Left ventricle myocardium inferior (tissue), 1 donor: ENCODE results near the gene PAX5. TPM values are rescaled to one million over a fixed set of nuclear protein-coding genes. Genes with fewer than 3 reads are reported as not detected.

Source experiments
- DNase-seq: peaks from one replicate; pipeline ENCODE4 v3.0.0-alpha.2; 2020
- H3K27ac ChIP-seq: fragments of 200-600 bp; replicated peaks from 2 replicates; pipeline ENCODE4 v1.8.0; 2021
- H3K27me3 ChIP-seq: fragments of 200-600 bp; 2 replicates; pipeline ENCODE4 v1.8.0; 2021; ENCODE audit warnings: low read depth
- H3K36me3 ChIP-seq: fragments of 200-600 bp; 2 replicates; pipeline ENCODE4 v1.8.0; 2021
- H3K4me1 ChIP-seq: fragments of 200-600 bp; 2 replicates; pipeline ENCODE4 v1.8.0; 2021
- H3K4me3 ChIP-seq: fragments of 200-600 bp; 2 replicates; pipeline ENCODE4 v1.8.0; 2021; ENCODE audit warnings: mild to moderate bottlenecking, moderate library complexity
- H3K9me3 ChIP-seq: fragments of 200-600 bp; replicated peaks from 2 replicates; pipeline ENCODE4 v1.8.0; 2021
- CTCF ChIP-seq: fragments of 200-600 bp; IDR thresholded peaks from 2 replicates; pipeline ENCODE4 v1.8.0; 2021; ENCODE audit warnings: antibody characterized with exemption, mild to moderate bottlenecking, borderline replicate concordance
- intact Hi-C: fragments of 100-400 bp; cut with micrococcal nuclease; formaldehyde crosslinking; loops from one replicate; pipeline ENCODE4 v1.11.0; 2022
- total RNA-seq: library from RNA; stranded (reverse); fragmentation: NEBNext Ultra II Directional; extraction: Animal tissue kit (Norgen Biotek cat#: 25700); gene quantifications from one replicate; pipeline ENCODE4 v1.2.1, GENCODE V29; 2021
- donor health status: DM: no; HTN: yes; CAD: no; lungs with severe emphysema.

Gene PAX5
- total RNA-seq, 1 donor from 2014 or later, result not detected

DNA sequence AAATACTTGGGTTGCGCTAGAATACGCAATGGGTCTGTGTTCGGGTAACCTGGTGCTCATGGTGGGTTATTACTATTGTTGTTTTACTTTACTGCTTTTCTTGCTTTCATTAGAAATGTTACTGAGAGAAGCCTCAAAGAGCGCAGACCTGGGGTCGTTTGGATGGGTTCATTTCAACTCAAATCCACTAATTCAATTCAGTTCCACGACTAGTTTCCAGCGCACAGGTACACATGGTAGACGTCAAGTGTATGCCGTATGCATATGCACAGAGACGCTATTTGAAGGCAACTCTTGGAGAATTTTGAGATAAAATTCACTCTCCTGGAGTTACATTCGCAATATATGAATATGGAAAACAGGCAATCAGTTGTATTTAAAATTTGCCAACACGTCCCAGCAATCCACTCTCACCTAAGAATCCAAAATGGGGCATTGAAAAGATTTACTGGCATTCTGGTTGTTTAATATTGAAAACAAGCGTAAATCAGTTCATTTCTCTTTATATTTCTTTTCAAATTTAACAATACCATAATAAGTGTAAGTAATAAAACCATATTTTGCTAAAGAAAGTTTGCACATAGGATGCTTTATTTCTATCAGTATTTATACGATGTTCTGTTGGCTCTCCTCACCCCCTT, 4.4 kb upstream of the PAX5 start:
- Histone ChIP-seq H3K36me3 (no peaks in the 10 kb centered on the region), H3K27ac (no peak overlapping the region), H3K27me3 (peaks cover 100% of the 10 kb centered on the region), H3K4me1 (peaks cover 46% of the 10 kb centered on the region), H3K9me3 (no peaks in the 10 kb centered on the region), H3K4me3 (peak overlapping the region; percentile 68)
- no peak for DNase-seq
- intact Hi-C loops, result no loop called here
- no peak for TF ChIP-seq CTCF

DNA sequence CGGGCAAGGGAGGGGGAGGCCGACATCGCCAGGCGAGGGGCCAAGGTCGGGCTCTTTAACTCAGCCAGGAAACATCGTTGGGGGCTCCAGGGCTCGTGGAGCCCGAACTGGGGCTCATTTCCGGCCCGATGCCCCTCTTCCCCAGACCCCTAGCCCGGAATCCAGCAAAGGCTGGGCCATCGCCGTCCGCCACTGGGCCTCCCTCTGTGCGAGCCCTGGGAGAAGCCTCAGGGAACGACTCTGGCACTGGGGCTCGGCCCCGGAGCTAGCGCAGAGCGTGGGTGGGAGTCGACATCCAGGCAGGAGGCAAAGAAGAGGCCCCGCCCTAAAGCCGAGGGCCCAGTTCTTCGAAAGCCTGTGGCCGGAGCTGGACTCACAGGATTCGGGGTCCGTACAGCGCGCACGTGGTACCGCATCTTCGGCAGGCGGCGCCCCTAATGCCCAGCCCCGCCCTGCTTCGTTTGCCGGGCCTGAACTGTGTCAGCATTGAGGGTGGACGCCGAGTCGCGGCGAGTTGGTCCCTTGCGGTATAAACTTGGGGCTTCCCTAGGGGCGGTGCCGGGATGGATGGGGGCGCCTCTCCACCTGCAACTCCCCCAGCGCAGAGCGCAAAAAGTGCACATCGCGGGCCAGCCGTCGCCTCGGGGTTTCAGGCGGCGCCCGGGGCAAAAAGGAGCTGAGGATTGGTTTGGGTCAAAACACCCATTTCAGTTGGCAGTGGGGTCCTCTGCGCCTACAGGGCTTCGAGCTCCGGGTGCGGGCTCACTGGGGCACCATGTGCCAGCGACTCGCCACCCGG, 3.6 kb upstream of the PAX5 start:
- no peak for TF ChIP-seq CTCF
- DNase-seq, result no peak
- intact Hi-C loops, result no loop called here
- no peaks in the 10 kb centered on the region for H3K36me3 ChIP-seq
- peak overlapping the region; percentile 68 for H3K4me3 ChIP-seq
- no peak overlapping the region for H3K27ac ChIP-seq
- H3K4me1 ChIP-seq, result peaks cover 46% of the 10 kb centered on the region
- H3K9me3 ChIP-seq, result no peaks in the 10 kb centered on the region
- H3K27me3 ChIP-seq, result peaks cover 100% of the 10 kb centered on the region

DNA sequence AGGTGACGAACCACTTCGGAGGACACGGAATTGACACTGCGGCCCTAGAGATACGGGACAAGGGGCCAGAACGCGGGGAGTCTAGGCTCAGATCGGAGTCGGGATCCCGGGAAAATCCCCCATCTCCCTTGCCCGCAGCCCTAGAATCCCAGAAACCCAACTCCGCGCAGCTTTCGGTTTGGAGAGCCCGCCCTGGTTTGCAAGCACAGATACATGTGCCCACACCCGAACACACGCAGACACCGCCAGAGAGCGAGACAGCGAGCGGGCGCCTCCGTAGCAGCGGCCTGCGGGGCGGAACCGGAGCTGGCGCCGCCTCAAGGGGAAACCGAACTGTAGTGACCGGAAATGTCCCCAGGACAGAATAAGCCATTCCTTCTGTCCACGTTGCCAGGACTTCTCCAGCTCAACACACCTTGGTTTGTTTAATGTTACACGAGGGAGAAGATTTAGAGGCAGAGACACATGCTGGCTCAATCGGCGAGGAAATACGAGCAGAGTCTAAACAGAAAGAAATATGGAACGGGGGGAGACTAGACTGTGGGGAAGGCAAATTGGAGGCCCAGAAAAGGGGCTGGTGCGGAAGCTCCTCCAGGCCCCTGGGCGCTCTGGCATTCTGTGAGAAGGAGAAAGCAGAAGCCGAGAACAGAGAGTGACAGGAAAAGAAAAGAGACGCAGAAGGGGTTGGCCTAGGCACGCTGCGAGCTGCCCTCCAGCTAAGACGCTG, 2.9 kb upstream of the PAX5 start:
- no peak for DNase-seq
- peaks cover 46% of the 10 kb centered on the region for H3K4me1 ChIP-seq
- no peak overlapping the region for H3K27ac ChIP-seq
- H3K4me3 ChIP-seq, result peak overlapping the region; percentile 68
- H3K36me3 ChIP-seq, result no peaks in the 10 kb centered on the region
- H3K9me3 ChIP-seq, result no peaks in the 10 kb centered on the region
- intact Hi-C loops, result no loop called here
- H3K27me3 ChIP-seq, result peaks cover 100% of the 10 kb centered on the region
- no peak for TF ChIP-seq CTCF

GRCh38 chr9:37036371-37036775, 2.3 kb upstream of the PAX5 start:
- TF ChIP-seq CTCF, result no peak
- intact Hi-C loops, result no loop called here
- no peak for DNase-seq
- H3K27me3 ChIP-seq, result peaks cover 100% of the 10 kb centered on the region
- H3K4me3 ChIP-seq, result peak overlapping the region; percentile 68
- H3K9me3 ChIP-seq, result no peaks in the 10 kb centered on the region
- no peak overlapping the region for H3K27ac ChIP-seq
- no peaks in the 10 kb centered on the region for H3K36me3 ChIP-seq
- peaks cover 46% of the 10 kb centered on the region for H3K4me1 ChIP-seq

GRCh38 chr9:37035648-37036370, 1.7 kb upstream of the PAX5 start:
- H3K36me3 ChIP-seq, result no peaks in the 10 kb centered on the region
- intact Hi-C loops, result no loop called here
- H3K27ac ChIP-seq, result no peak overlapping the region
- H3K4me3 ChIP-seq, result peak overlapping the region; percentile 68
- peaks cover 46% of the 10 kb centered on the region for H3K4me1 ChIP-seq
- no peaks in the 10 kb centered on the region for H3K9me3 ChIP-seq
- H3K27me3 ChIP-seq, result peaks cover 100% of the 10 kb centered on the region
- DNase-seq, result no peak
- TF ChIP-seq CTCF, result no peak
